Activated naive CD8-positive, alpha-beta T cell treated with anti-CD3 and anti-CD28 coated beads, Interleukin-2, amount 50 U/mL, for 16 hours (primary cell): ENCODE data around the gene AQP12B.

Source experiments
- DNase-seq: peaks from one replicate; pipeline ENCODE4 v3.0.0-alpha.2; 2020; ENCODE audit warnings: low read depth, low spot score

The AQP12B gene

GRCh38 chr2:240717681-240718581 is 35.2 kb upstream of the AQP12B start:
- no peak for DNase-seq

GRCh38 chr2:240717181-240717641 is 34.5 kb upstream of the AQP12B start:
- DNase-seq: no peak

GRCh38 chr2:240716130-240716798 is 33.6 kb upstream of the AQP12B start:
- DNase-seq: no peak

GRCh38 chr2:240714747-240715725 is 32.4 kb upstream of the AQP12B start:
- DNase-seq: no peak

- DNase-seq: no peak
Measured at GRCh38 chr2:240713928-240714746, 31.5 kb upstream of the AQP12B start.

GRCh38 chr2:240713071-240713927 is 30.6 kb upstream of the AQP12B start:
- no peak for DNase-seq

- no peak for DNase-seq
Measured at GRCh38 chr2:240712121-240712520, 29.4 kb upstream of the AQP12B start.

GRCh38 chr2:240711701-240712100 is 29.0 kb upstream of the AQP12B start:
- no peak for DNase-seq

GRCh38 chr2:240711296-240711695 is 28.6 kb upstream of the AQP12B start:
- no peak for DNase-seq

GRCh38 chr2:240708457-240708856 is 25.8 kb upstream of the AQP12B start:
- DNase-seq: no peak

GRCh38 chr2:240707821-240708220 is 25.1 kb upstream of the AQP12B start:
- DNase-seq: no peak

GRCh38 chr2:240707043-240707756 is 24.5 kb upstream of the AQP12B start:
- DNase-seq: no peak

- DNase-seq: no peak
Measured at GRCh38 chr2:240705204-240705791, 22.6 kb upstream of the AQP12B start.

- no peak for DNase-seq
Measured at GRCh38 chr2:240704651-240705050, 22.0 kb upstream of the AQP12B start.

- no peak for DNase-seq
Measured at GRCh38 chr2:240703417-240704341, 21.0 kb upstream of the AQP12B start.

GRCh38 chr2:240702640-240703011 is 19.9 kb upstream of the AQP12B start:
- DNase-seq: no peak

GRCh38 chr2:240701736-240702639 is 19.3 kb upstream of the AQP12B start:
- DNase-seq: no peak
